G401 (cell line): ENCODE measurements around the gene CENPVL1. TPM values are rescaled to one million over a fixed set of nuclear protein-coding genes. Genes with fewer than 3 reads are reported as not detected.

Experiments used
- total RNA-seq: library from RNA; depleted of rRNA; stranded (reverse); fragments of >200 nt; shearing (Covaris generic); gene quantifications from 2 replicates; pipeline ENCODE4 v1.2.3, GENCODE V29; 2014; rRNA removed

The CENPVL1 gene
- total RNA-seq, 1 experiment from 2014 or later: not detected

Other genes starting within 250 kb of the CENPVL1 start
- gene NUDT11, start 213.9 kb upstream of the CENPVL1 start, total RNA-seq: 3.0 and 3.1 TPM in 2 replicates
- 0.31 and 0.44 TPM in 2 replicates for gene CENPVL3, start 91.6 kb upstream of the CENPVL1 start, total RNA-seq
- gene CENPVL2, start 27.7 kb upstream of the CENPVL1 start, total RNA-seq: not detected in 2 replicates
- 6.2 and 9.4 TPM in 2 replicates for gene GSPT2, start 32.9 kb downstream of the CENPVL1 start, total RNA-seq
- gene MAGED1, start 183.1 kb downstream of the CENPVL1 start, total RNA-seq: 103 and 129 TPM in 2 replicates